ENCODE measurements around the gene F7.

F7 gene

GRCh38 chr13:113126265-113127150 lies 20.9 kb downstream of the F7 start:
- TF ChIP-seq CTCF (IDR thresholded peaks at IDR 0.05; ENCODE audit: insufficient read depth, low read length, poor library complexity, severe bottlenecking) = no peak
- Histone ChIP-seq H3K27me3 (replicated peaks; ENCODE audit: control insufficient read depth, insufficient read depth, low read length) (no peaks in the 10 kb centered on the region), H3K36me3 (ENCODE audit: control insufficient read depth, insufficient read depth, low read length) (no peaks in the 10 kb centered on the region), H3K4me3 (replicated peaks; ENCODE audit: low read depth, low read length) (no peak overlapping the region)
- DNase-seq (ENCODE audit: extremely low read depth, insufficient read length) = no peak

- H3K36me3 ChIP-seq (ENCODE audit: control insufficient read depth, insufficient read depth, low read length) = no peaks in the 10 kb centered on the region
- no peak for DNase-seq (ENCODE audit: extremely low read depth, insufficient read length)
- no peak overlapping the region for H3K4me3 ChIP-seq (replicated peaks; ENCODE audit: low read depth, low read length)
- H3K27me3 ChIP-seq (replicated peaks; ENCODE audit: control insufficient read depth, insufficient read depth, low read length) = no peaks in the 10 kb centered on the region
- no peak for TF ChIP-seq CTCF (IDR thresholded peaks at IDR 0.05; ENCODE audit: insufficient read depth, low read length, poor library complexity, severe bottlenecking)
These were observed 23.9 kb downstream of the F7 start for GRCh38 chr13:113129480-113129879.

GRCh38 chr13:113129921-113130750 lies 24.5 kb downstream of the F7 start:
- TF ChIP-seq CTCF (IDR thresholded peaks at IDR 0.05; ENCODE audit: insufficient read depth, low read length, poor library complexity, severe bottlenecking) = no peak
- Histone ChIP-seq H3K27me3 (replicated peaks; ENCODE audit: control insufficient read depth, insufficient read depth, low read length) (no peaks in the 10 kb centered on the region), H3K4me3 (replicated peaks; ENCODE audit: low read depth, low read length) (no peak overlapping the region)

GRCh38 chr13:113135281-113135760 lies 29.7 kb downstream of the F7 start:
- no peaks in the 10 kb centered on the region for H3K36me3 ChIP-seq (ENCODE audit: control insufficient read depth, insufficient read depth, low read length)
- TF ChIP-seq CTCF (IDR thresholded peaks at IDR 0.05; ENCODE audit: insufficient read depth, low read length, poor library complexity, severe bottlenecking) = no peak
- no peak for DNase-seq (ENCODE audit: extremely low read depth, insufficient read length)
- no peak overlapping the region for H3K4me3 ChIP-seq (replicated peaks; ENCODE audit: low read depth, low read length)
- H3K27me3 ChIP-seq (replicated peaks; ENCODE audit: control insufficient read depth, insufficient read depth, low read length) = no peaks in the 10 kb centered on the region

More at GRCh38 chr13:113129921-113130750, 24.5 kb downstream of the F7 start:
- DNase-seq (ENCODE audit: extremely low read depth, insufficient read length) = no peak
- H3K36me3 ChIP-seq (ENCODE audit: control insufficient read depth, insufficient read depth, low read length) = no peaks in the 10 kb centered on the region

- no peaks in the 10 kb centered on the region for H3K36me3 ChIP-seq (ENCODE audit: control insufficient read depth, insufficient read depth, low read length)
- TF ChIP-seq CTCF (IDR thresholded peaks at IDR 0.05; ENCODE audit: insufficient read depth, low read length, poor library complexity, severe bottlenecking) = no peak
- H3K4me3 ChIP-seq (replicated peaks; ENCODE audit: low read depth, low read length) = no peak overlapping the region
- H3K27me3 ChIP-seq (replicated peaks; ENCODE audit: control insufficient read depth, insufficient read depth, low read length) = no peaks in the 10 kb centered on the region; the same call in 1 of the 2 replicates
- no peak for DNase-seq (ENCODE audit: extremely low read depth, insufficient read length)
These were observed 32.2 kb downstream of the F7 start for GRCh38 chr13:113137691-113138298.
